Panc1 (cell line): ENCODE data around the gene CINP. TPM values are rescaled to one million over a fixed set of nuclear protein-coding genes. Genes with fewer than 3 reads are reported as not detected.

Experiments
- ATAC-seq: fragments of 200-7000 bp; cut with Tn5 transposase; 2 replicates; pipeline ENCODE4 v1.9.1; 2020; ENCODE audit warnings: mild to moderate bottlenecking, moderate library complexity
- BruUV-seq: library from RNA; stranded (reverse); fragments of 400-500 nt; replicated peaks from 2 replicates; lab custom pipeline; 2021; lab: Mats Ljungman, UMichigan
- CTCF ChIA-PET: fragments of 300-600 bp; sonication (Branson Sonifier 250); formaldehyde crosslinking; loops from one replicate; lab custom pipeline; 2022; ENCODE audit warnings: antibody characterized with exemption; lab: Charles Lee
- POLR2A ChIA-PET: fragments of 300-600 bp; sonication (Branson Sonifier 250); formaldehyde crosslinking; loops from one replicate; lab custom pipeline; 2022; ENCODE audit warnings: antibody characterized with exemption; lab: Charles Lee
- DNase-seq: peaks from one replicate; pipeline ENCODE4 v3.0.0-alpha.2; 2010; ENCODE audit warnings: low read depth, low spot score
- H3K27ac ChIP-seq: 2 replicates; pipeline ENCODE4 v1.5.1; 2011; ENCODE audit warnings: mild to moderate bottlenecking, low read length, inconsistent platforms
- H3K27me3 ChIP-seq: fragments of 200-500 bp; sonication (Bioruptor generic); 2 replicates; pipeline ENCODE4 v1.6.0; 2014; ENCODE audit warnings: low read length, inconsistent platforms; ENCODE audit not compliant: control insufficient read depth, insufficient read depth
- H3K36me3 ChIP-seq: fragments of 200-500 bp; sonication (Bioruptor generic); 2 replicates; pipeline ENCODE4 v1.5.1; 2014; ENCODE audit warnings: inconsistent platforms, mild to moderate bottlenecking, low read length, moderate library complexity; ENCODE audit not compliant: control insufficient read depth, insufficient read depth
- H3K4me1 ChIP-seq: 2 replicates; pipeline ENCODE4 v1.5.1; 2011; ENCODE audit warnings: inconsistent platforms, mild to moderate bottlenecking, low read length, moderate library complexity; ENCODE audit not compliant: control insufficient read depth, insufficient read depth
- H3K4me3 ChIP-seq, 2 experiments: 2 replicates each; pipeline ENCODE4 v1.5.1; 2011 to 2012; ENCODE audit warnings: low read depth in 2 of 2, low read length in 2 of 2, mild to moderate bottlenecking in 2 of 2, inconsistent platforms in 1 of 2, moderate library complexity in 1 of 2
- H3K9me3 ChIP-seq: fragments of 200-500 bp; sonication (Bioruptor generic); 2 replicates; pipeline ENCODE4 v1.5.1; 2014; ENCODE audit warnings: low read depth, mild to moderate bottlenecking, inconsistent platforms, low read length, moderate library complexity; ENCODE audit not compliant: control insufficient read depth, insufficient read depth
- POLR2AphosphoS5 ChIP-seq: IDR thresholded peaks from 2 replicates; pipeline ENCODE4 v1.6.1; 2012; ENCODE audit warnings: mild to moderate bottlenecking, low read depth, low read length, moderate library complexity
- SIN3A ChIP-seq: IDR thresholded peaks from 2 replicates; pipeline ENCODE4 v1.6.1; 2012; ENCODE audit warnings: low read depth, mild to moderate bottlenecking, low read length, moderate library complexity, borderline replicate concordance; ENCODE audit not compliant: insufficient read depth
- TCF7L2 ChIP-seq: IDR thresholded peaks from 2 replicates; pipeline ENCODE4 v1.6.1; 2011; ENCODE audit warnings: mild to moderate bottlenecking, low read depth, low read length, inconsistent platforms
- in situ Hi-C: cut with HindIII; loops from 2 replicates; pipeline ENCODE4 v1.10.0; 2016; ENCODE audit warnings: low sequenced_read_pairs, low pct_unique_long_range_greater_than_20kb
- intact Hi-C: fragments of 100-400 bp; cut with micrococcal nuclease; formaldehyde crosslinking; loops from one replicate; pipeline ENCODE4 v1.10.0; 2022; ENCODE audit not compliant: unreplicated experiment
- total RNA-seq: library from RNA; stranded (reverse); gene quantifications from one replicate; pipeline ENCODE4 v1.2.1, GENCODE V29; 2021; ENCODE audit not compliant: unreplicated experiment
- TF ChIP-seq, protein P1 (sequence below): fragments of 450-650 bp; IDR thresholded peaks from 2 replicates; pipeline ENCODE4 v1.5.1; 2017; ENCODE audit warnings: mild to moderate bottlenecking
- TF ChIP-seq, protein P2 (sequence below), 2 experiments: IDR thresholded peaks; 2 replicates each; pipeline ENCODE4 v1.6.1; 2011 to 2012; ENCODE audit warnings: low read depth in 2 of 2, control low read depth in 1 of 2, low read length in 1 of 2, mild to moderate bottlenecking in 1 of 2, moderate library complexity in 1 of 2; ENCODE audit not compliant: insufficient read depth in 1 of 2

CINP gene
- total RNA-seq, 1 experiment from 2014 or later, result 28.3 TPM

DNA sequence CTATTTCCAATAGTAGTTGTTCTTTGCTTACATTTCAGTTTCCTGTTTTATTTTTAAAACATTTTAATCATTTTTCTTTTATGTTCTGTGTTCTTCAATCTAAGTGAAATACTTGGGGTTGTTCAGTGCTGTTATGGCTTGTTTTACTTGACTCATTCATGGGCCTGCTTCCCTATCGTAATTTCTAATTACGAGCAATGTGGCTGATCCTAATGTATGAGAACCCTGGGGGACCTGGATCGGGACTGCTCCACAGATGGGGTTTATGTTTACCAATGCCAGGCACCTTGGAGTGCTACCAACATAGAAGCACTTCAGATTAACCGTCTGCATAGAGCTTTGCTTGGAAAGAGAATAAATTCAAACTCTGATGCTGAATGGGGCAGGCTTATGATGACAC is 29.8 kb upstream of the CINP start:
- Histone ChIP-seq H3K27me3 (no peaks in the 10 kb centered on the region), H3K9me3 (no peaks in the 10 kb centered on the region), H3K36me3 (no peaks in the 10 kb centered on the region), H3K4me3 (no peak overlapping the region), H3K4me1 (no peaks in the 10 kb centered on the region), H3K27ac (no peak overlapping the region)
- POLR2A ChIA-PET, result no interaction called here
- CTCF ChIA-PET, result no interaction called here
- no peak for DNase-seq
- in situ Hi-C loops, result no loop called here
- ATAC-seq, result no peak
- BruUV-seq, result no TSS peak
- intact Hi-C loops, result no loop called here
- TF ChIP-seq SIN3A (no peak), TCF7L2 (no peak), POLR2AphosphoS5 (no peak)
- TF ChIP-seq, protein P1, sequence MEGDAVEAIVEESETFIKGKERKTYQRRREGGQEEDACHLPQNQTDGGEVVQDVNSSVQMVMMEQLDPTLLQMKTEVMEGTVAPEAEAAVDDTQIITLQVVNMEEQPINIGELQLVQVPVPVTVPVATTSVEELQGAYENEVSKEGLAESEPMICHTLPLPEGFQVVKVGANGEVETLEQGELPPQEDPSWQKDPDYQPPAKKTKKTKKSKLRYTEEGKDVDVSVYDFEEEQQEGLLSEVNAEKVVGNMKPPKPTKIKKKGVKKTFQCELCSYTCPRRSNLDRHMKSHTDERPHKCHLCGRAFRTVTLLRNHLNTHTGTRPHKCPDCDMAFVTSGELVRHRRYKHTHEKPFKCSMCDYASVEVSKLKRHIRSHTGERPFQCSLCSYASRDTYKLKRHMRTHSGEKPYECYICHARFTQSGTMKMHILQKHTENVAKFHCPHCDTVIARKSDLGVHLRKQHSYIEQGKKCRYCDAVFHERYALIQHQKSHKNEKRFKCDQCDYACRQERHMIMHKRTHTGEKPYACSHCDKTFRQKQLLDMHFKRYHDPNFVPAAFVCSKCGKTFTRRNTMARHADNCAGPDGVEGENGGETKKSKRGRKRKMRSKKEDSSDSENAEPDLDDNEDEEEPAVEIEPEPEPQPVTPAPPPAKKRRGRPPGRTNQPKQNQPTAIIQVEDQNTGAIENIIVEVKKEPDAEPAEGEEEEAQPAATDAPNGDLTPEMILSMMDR, result no peak
- TF ChIP-seq, protein P2, sequence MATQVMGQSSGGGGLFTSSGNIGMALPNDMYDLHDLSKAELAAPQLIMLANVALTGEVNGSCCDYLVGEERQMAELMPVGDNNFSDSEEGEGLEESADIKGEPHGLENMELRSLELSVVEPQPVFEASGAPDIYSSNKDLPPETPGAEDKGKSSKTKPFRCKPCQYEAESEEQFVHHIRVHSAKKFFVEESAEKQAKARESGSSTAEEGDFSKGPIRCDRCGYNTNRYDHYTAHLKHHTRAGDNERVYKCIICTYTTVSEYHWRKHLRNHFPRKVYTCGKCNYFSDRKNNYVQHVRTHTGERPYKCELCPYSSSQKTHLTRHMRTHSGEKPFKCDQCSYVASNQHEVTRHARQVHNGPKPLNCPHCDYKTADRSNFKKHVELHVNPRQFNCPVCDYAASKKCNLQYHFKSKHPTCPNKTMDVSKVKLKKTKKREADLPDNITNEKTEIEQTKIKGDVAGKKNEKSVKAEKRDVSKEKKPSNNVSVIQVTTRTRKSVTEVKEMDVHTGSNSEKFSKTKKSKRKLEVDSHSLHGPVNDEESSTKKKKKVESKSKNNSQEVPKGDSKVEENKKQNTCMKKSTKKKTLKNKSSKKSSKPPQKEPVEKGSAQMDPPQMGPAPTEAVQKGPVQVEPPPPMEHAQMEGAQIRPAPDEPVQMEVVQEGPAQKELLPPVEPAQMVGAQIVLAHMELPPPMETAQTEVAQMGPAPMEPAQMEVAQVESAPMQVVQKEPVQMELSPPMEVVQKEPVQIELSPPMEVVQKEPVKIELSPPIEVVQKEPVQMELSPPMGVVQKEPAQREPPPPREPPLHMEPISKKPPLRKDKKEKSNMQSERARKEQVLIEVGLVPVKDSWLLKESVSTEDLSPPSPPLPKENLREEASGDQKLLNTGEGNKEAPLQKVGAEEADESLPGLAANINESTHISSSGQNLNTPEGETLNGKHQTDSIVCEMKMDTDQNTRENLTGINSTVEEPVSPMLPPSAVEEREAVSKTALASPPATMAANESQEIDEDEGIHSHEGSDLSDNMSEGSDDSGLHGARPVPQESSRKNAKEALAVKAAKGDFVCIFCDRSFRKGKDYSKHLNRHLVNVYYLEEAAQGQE (IDR thresholded peaks at IDR 0.05; ENCODE audit: insufficient read depth in 1 of 2, low read depth in 2 of 2, low read length in 1 of 2), result no peak

DNA sequence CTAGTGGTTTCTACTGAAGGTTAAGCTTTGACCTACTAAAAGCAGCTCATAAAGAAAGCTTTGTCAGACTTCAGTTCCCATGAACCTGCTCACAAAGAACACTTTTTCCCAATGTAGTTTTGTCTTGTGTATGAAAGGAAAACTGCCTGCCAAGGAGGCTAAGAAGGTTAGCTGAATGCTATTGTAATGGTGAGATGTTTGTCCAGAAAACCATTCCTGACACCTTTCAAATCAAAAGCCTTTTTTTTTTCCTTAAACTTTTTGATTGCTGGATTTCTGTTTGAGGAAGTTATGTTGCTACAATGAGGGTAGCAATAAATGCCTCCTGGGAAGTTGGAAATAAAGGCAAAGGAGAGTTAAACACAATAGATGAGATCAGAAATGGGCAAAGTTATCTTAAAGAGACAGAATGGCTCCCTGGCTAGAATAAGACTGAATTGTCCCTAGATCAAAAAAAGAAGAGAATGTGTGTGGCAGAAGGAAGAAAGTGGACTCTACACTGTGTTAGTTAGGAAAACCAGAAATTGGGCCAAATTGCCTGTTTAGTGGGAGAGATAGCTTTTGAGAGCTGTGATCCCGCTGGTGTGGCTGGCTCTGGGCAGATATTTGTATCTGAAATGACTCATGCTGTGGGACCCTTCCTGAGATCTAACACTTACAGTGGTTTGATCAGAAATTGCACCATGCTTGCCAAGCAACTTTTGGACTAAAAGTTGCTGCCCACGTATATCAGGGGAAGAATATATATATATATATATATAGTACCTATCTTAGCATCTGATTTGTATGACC is 27.6 kb upstream of the CINP start:
- Histone ChIP-seq H3K27me3 (no peaks in the 10 kb centered on the region), H3K4me1 (no peaks in the 10 kb centered on the region), H3K4me3 (no peak overlapping the region), H3K9me3 (no peaks in the 10 kb centered on the region), H3K36me3 (no peaks in the 10 kb centered on the region), H3K27ac (no peak overlapping the region)
- DNase-seq (no peak), ATAC-seq (no peak)
- TF ChIP-seq, protein P2 (IDR thresholded peaks at IDR 0.05; ENCODE audit: insufficient read depth in 1 of 2, low read depth in 2 of 2, low read length in 1 of 2), result no peak
- no peak for TF ChIP-seq SIN3A
- TF ChIP-seq TCF7L2, result no peak
- TF ChIP-seq, protein P1, result no peak
- TF ChIP-seq POLR2AphosphoS5, result no peak
- POLR2A ChIA-PET, result no interaction called here
- no TSS peak for BruUV-seq
- in situ Hi-C loops (no loop called here), intact Hi-C loops (no loop called here)
- CTCF ChIA-PET, result no interaction called here
